ELF-1 (cell line): ENCODE data around the gene PIGX.

ENCODE experiments used
- DNase-seq: peaks from one replicate; pipeline ENCODE4 v3.0.0-alpha.2; 2016; ENCODE audit warnings: low read depth, low spot score

Gene PIGX

DNA sequence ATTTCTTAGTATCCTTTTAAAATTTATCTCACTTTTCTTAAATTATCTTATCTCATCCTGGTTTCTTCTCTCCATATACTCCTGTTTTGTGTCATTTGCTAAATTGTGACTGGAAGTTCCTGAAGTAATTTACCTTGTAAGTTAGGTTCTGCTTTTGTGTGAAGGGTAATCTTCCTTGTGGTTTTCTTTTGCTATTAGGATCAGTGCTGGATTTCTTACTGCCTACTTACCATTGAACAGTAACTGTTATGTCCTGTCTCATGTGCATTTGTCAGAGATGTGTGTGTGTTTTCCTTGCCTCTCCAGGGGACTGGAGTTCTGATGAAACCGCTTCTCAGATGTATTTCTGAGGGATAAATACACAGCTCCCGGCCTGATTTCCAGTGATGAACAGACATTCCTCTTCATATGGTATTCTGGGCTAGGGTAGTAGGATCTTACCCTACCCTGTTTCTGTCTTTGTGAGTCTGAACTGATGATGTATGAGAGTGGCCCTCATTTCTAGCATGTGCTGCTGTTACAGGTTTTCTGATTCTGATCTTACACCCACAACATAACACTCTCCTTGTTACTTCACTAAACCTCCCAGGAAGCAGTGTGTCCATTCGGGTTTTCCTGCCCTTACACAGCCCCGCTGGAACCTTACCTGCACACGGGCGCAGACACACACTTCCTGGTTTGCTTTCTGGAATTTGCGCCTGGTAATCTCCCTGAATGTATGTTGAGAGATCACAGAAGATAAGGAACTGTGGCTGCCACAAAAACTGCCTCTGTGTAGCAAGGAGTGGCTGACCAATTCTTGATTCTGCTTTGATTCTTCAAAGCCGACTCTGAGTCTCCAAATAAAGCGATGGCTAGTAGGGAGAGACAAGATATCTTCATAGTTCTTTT lies 42.2 kb downstream of the PIGX start:
- DNase-seq = peak; percentile 22

DNA sequence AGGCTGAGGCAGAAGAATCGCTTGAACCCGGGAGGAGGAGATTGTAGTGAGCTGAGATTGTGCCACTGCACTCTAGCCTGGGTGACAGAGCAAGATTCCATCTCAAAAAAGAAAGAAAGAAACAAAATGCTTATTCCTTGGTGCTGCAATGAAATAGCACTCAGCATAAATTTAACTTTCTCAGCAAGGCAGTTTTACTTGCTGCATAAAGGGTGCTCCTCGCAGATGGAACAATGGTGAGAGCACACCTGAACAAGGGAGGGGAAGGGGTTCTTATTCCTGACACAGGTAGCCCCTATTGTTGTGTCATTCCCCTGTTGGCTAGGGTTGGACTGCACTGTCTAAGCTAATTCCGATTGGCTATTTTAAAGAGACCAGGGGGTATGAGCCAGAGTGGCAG lies 44.6 kb downstream of the PIGX start:
- no peak for DNase-seq

DNA sequence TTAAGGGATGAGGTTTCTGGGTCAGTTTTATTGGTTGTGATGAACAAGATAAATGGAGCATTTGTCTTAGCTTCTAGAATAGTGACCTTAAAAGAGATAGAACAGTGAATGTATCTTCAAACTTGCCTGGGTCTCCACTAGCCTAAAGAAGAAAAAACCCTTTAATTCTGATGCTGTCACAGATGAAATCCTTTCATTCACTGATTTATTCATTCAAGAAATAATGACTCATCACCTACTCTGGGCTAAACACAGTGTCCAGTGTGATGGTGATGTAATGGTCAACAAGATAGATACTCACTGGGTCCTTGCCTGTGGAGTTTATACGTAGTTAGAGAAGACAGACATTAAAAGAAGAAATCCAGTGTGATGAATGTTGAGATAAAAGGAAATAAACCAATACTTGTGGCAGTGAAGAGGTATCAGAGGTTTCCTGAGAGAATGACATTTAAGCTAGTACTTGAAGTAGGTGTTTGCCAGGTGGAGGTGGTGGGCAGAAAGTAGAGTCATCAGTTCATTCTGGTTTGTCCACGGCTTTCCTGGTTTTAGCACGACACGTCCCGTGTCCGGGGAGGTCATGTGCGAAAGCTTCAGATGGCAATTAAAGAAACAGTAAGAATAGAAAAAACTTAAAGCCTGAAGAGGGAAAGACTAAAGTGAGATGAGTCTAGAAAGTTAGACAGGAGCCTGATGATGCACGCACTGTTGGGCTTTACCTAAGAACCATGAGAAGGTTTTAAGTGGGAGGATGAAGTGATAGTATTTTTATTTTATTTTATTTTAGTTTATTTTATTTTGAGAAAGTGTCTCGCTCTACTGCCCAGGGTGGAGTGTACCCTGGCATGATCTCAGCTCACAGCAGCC lies 45.9 kb downstream of the PIGX start:
- no peak for DNase-seq

DNA sequence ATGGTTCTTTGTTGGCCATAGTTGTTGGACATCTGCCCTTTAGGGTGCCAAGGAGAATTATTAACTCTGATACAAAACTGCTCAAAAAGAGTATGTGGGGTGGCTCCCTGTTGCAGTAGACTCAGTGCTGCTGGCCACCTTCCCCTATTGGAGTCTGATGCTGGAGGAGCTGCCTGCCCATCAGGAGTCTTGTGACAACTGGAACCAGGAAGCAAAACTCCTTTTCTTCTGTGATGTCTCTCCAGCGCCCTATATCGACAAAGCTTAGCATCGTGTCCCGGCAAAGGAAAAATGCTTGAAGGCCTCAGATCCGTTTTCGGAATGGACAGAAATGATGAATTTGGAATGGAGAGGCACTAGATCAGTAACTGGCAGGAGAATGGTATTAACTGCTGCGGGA lies 51.0 kb downstream of the PIGX start:
- no peak for DNase-seq

GRCh38 chr3:196765454-196765853 lies 53.3 kb downstream of the PIGX start:
- DNase-seq = no peak

GRCh38 chr3:196771067-196771466 lies 58.9 kb downstream of the PIGX start:
- DNase-seq = no peak

GRCh38 chr3:196772102-196772501 lies 59.9 kb downstream of the PIGX start:
- no peak for DNase-seq

- DNase-seq = no peak
Measured at GRCh38 chr3:196772897-196773296, 60.7 kb downstream of the PIGX start.

DNA sequence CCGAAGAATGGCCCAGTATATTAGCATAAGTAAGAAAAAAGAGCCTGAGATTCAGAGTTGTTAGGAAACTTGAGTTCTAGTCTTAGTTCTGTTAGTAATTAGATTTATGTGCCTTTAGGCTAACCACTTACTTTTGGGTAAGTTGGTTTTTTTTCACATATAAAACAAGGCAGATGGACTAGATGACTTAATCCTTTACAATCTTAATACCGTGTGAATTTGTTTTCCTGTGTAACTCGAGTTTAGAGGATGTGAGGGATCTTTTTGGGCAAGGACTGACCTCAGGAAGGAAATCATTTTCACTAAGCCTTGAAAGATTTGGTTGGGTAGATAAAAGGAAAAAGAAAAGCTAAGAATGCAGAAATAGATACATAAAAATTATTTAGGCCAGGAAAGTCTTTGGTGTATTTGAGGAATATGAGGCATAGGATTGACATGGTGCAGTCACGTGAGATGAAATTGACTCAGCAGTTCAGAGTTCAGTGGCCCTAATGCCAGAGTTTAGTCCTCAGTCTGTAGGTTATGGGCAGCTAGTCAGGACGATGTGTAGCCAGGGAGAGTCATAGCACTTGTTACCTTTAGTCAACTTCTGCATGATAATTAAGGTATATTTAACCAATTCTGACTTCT lies 62.1 kb downstream of the PIGX start:
- no peak for DNase-seq

DNA sequence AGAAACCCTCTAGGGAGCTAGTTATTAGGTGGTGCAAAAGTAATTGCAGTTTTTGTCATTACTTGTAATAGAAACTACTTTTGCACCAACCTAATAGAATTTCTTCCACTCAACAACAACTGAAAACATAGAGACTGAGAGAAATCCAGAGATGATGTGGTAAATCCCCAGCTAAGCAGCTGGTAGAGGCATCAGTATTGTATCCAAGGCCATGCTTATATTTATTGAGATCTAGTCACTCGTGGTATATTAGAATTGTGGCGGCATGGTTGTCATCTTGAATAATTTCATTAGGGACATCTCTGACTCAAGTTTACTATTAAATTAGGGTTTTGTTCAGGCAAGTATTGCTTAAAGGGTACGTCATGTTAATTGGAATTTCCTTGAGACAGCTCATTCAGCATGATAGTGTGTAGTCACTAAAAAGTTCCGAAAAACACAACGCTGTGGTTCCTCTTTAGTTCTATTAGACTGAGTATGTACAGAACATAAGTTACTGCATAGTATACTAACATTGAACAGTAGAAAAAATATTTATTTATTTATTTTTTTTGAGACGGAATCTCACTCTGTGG lies 62.8 kb downstream of the PIGX start:
- no peak for DNase-seq

GRCh38 chr3:196775938-196776337 lies 63.8 kb downstream of the PIGX start:
- DNase-seq = no peak

DNA sequence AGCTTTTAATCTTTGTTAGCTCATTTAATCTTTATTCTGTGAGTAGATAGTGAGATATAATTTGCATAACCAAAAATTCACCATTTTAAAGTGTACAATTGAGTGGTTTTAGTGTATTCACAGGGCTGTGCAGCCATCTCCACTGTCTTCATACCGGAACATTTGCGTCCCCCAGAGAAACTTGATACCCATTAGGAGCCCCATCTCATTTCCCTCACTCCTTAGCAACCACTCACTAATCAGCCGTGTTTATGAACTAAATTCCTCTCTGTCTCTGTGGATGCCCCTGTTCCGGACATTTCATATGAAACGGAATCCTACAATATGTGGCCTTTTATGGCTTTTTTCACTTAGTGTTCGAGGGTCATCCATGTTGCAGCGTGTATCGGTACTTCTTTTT lies 65.7 kb downstream of the PIGX start:
- no peak for DNase-seq

GRCh38 chr3:196778755-196779154 lies 66.6 kb downstream of the PIGX start:
- no peak for DNase-seq

DNA sequence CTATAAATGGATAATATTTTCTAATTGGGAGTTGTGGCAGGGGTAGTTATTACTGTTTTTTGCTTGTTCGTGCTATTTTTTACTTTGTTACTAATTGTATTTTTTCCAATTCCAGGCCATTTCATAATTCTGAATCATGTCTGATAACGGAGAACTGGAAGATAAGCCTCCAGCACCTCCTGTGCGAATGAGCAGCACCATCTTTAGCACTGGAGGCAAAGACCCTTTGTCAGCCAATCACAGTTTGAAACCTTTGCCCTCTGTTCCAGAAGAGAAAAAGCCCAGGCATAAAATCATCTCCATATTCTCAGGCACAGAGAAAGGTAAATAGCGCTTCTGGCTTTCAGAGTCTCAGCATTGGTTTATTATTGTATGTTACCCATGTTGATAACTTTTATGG lies 70.3 kb downstream of the PIGX start:
- DNase-seq = no peak
